ENCODE measurements around the gene CSKMT. TPM values are rescaled to one million over a fixed set of nuclear protein-coding genes. Genes with fewer than 3 reads are reported as not detected.

CSKMT gene
- total RNA-seq, 1 experiment from 2014 or later: 63.5 TPM

- TF ChIP-seq MAX (IDR thresholded peaks at IDR 0.05) (no peak), FOSL1 (IDR thresholded peaks at IDR 0.05; ENCODE audit: low read depth) (no peak), ATF3 (IDR thresholded peaks at IDR 0.05) (no peak), POLR2A (IDR thresholded peaks at IDR 0.05; ENCODE audit: borderline replicate concordance, extremely low read depth, insufficient read depth, insufficient read length) (no peak), POLR2AphosphoS5 (IDR thresholded peaks at IDR 0.05; ENCODE audit: low read depth, low read length) (no peak), REST (IDR thresholded peaks at IDR 0.05; ENCODE audit: low read depth) (no peak)
Measured at GRCh38 chr11:62712276-62712812, 47.2 kb downstream of the CSKMT start (continued).

GRCh38 chr11:62712861-62713260 is 47.7 kb downstream of the CSKMT start:
- Histone ChIP-seq H4K20me1 (ENCODE audit: insufficient read depth) (no peaks in the 10 kb centered on the region), H3K4me2 (ENCODE audit: low read length) (no peak overlapping the region), H3K9me2 (ENCODE audit: insufficient read depth) (no peaks in the 10 kb centered on the region), H3K9ac (ENCODE audit: low read length) (no peak overlapping the region), H2AFZ (ENCODE audit: low read depth, low read length, poor library complexity, severe bottlenecking) (no peak overlapping the region), H3K79me2 (ENCODE audit: insufficient read depth, low read length) (peaks cover 45% of the 10 kb centered on the region), H3K36me3 (ENCODE audit: control insufficient read depth in 1 of 2, insufficient read depth in 2 of 2, low read length in 2 of 2) (peaks cover 56 to 72% of the 10 kb centered on the region in 2 experiments), H3K27ac (ENCODE audit: low read depth, low read length) (no peak overlapping the region), H3K4me1 (ENCODE audit: control insufficient read depth in 1 of 2, insufficient read depth in 2 of 2, low read length in 2 of 2) (no peaks in the 10 kb centered on the region), H3K9me3 (ENCODE audit: control insufficient read depth in 1 of 2, insufficient read depth in 1 of 2, low read depth in 1 of 2, low read length in 2 of 2) (no peaks in the 10 kb centered on the region), H3K4me3 (replicated peaks in 1 of 2; ENCODE audit: low read depth in 1 of 2, low read length in 2 of 2) (no peak overlapping the region), H3K27me3 (ENCODE audit: insufficient read depth, low read length) (no peaks in the 10 kb centered on the region)
- POLR2A ChIA-PET: no interaction called here
- CTCF ChIA-PET: no interaction called here
- RAD21 ChIA-PET (ENCODE audit: low non-redundant PET in 1 of 2, low total read pairs in 2 of 2, uncharacterized antibody in 2 of 2, unreplicated experiment in 2 of 2): no interaction called here
- intact Hi-C loops (cut with micrococcal nuclease): no loop called here
- TF ChIP-seq CBX3 (IDR thresholded peaks at IDR 0.05; ENCODE audit: low read depth) (no peak), ZFX (IDR thresholded peaks at IDR 0.05) (no peak), SP1 (IDR thresholded peaks at IDR 0.05; ENCODE audit: low read depth) (no peak), SIN3A (IDR thresholded peaks at IDR 0.05; ENCODE audit: low read depth) (no peak), EZH2phosphoT487 (IDR thresholded peaks at IDR 0.05; ENCODE audit: borderline replicate concordance) (no peak), EGR1 (IDR thresholded peaks at IDR 0.05; ENCODE audit: low read depth) (no peak), ZBTB33 (IDR thresholded peaks at IDR 0.05; ENCODE audit: extremely low read depth, insufficient replicate concordance, low read length) (no peak)
- DNase-seq (ENCODE audit: low read depth, low spot score): no peak
- no TSS peak for BruUV-seq (replicated peaks)
- ATAC-seq: no peak

Measured in HCT116 (cell line).